OCI-LY3 (cell line): Measurements from ENCODE around the gene DTD2.

Experiments
- CTCF ChIP-seq: fragments of 200-600, 300-600 bp; sonication (generic); IDR thresholded peaks from 2 replicates; pipeline ENCODE4 v1.5.1; 2014; ENCODE audit warnings: antibody characterized with exemption, low read length, low read depth
- EZH2phosphoT487 ChIP-seq: fragments of 200-600 bp; shearing (Covaris generic); IDR thresholded peaks from 2 replicates; pipeline ENCODE4 v1.6.1; 2018; ENCODE audit warnings: antibody characterized with exemption, mixed run types, low read depth

- TF ChIP-seq CTCF, result no peak
- TF ChIP-seq EZH2phosphoT487, result no peak
Observed at GRCh38 chr14:31435276-31435675, 22.0 kb downstream of the DTD2 start.
